ENCODE results near the gene CIPC.

DNA sequence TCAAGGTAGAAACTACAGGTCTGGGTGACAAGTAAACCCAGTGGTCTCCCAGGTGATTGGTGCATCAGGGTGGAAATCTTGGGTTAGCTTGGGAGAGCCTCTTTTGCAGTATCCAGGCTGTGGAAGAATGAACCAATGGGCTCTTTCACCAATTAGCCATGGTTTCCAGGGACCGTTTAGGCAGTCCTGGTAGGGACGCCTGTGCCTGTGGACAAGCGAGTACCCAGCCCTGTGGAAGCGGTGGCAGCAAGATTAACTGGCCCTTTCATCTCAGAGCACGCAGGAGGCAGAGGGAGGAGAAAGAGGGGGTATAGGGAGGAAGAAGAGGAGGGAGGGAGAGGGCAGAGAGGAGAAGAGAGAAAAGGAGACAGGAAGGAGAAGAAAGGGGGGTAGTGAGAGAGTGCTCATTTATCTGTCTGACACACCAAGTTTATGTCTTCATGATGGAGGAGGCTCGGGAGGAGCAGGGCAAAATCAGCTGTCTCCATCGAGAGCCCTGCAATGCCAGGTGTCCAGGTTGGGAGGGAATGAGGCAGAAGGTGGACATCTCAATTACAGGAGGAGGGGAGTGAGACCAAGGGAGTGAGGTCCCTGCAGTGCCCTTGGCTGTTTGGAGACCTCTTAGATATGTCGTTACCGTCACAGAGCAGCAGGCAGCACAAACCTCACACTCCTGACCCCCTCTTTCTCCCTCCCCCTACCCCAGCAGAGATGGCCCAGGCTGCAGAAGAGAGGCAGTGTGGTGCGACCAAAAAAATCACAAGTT lies 48.1 kb downstream of the CIPC start:
- TF ChIP-seq, protein P1, sequence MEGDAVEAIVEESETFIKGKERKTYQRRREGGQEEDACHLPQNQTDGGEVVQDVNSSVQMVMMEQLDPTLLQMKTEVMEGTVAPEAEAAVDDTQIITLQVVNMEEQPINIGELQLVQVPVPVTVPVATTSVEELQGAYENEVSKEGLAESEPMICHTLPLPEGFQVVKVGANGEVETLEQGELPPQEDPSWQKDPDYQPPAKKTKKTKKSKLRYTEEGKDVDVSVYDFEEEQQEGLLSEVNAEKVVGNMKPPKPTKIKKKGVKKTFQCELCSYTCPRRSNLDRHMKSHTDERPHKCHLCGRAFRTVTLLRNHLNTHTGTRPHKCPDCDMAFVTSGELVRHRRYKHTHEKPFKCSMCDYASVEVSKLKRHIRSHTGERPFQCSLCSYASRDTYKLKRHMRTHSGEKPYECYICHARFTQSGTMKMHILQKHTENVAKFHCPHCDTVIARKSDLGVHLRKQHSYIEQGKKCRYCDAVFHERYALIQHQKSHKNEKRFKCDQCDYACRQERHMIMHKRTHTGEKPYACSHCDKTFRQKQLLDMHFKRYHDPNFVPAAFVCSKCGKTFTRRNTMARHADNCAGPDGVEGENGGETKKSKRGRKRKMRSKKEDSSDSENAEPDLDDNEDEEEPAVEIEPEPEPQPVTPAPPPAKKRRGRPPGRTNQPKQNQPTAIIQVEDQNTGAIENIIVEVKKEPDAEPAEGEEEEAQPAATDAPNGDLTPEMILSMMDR (IDR thresholded peaks at IDR 0.05), result no peak
- no peak for TF ChIP-seq POLR2A (IDR thresholded peaks at IDR 0.05; ENCODE audit: low read depth)

Data from esophagus muscularis mucosa (tissue), 3 donors.